HepG2 (cell line): ENCODE measurements around the gene NCBP2. TPM values are rescaled to one million over a fixed set of nuclear protein-coding genes. Genes with fewer than 3 reads are reported as not detected.

Source experiments
- CEBPB ChIP-seq: IDR thresholded peaks from 2 replicates; pipeline ENCODE4 v1.6.1; 2011; ENCODE audit warnings: low read depth, low read length, improper control_type of control experiment, borderline replicate concordance
- CHD4 ChIP-seq: fragments of 200-600 bp; sonication (generic); IDR thresholded peaks from 2 replicates; pipeline ENCODE4 v1.7.0; 2017; ENCODE audit warnings: mild to moderate bottlenecking, low read length, borderline replicate concordance
- HMGA1 ChIP-seq: sonication (generic); formaldehyde crosslinking; conservative IDR thresholded peaks from 2 replicates; pipeline ENCODE4 v1.4.0; 2020; ENCODE audit warnings: missing genetic modification reagents
- MIER2 ChIP-seq: IDR thresholded peaks from 2 replicates; pipeline ENCODE4 v1.6.1; 2016; ENCODE audit warnings: missing biosample characterization, missing genetic modification reagents
- MYC ChIP-seq: sonication (generic); formaldehyde crosslinking; IDR thresholded peaks from 2 replicates; pipeline ENCODE4 v1.9.0; 2021; ENCODE audit warnings: missing genetic modification reagents, borderline replicate concordance
- TBX2 ChIP-seq: sonication (generic); formaldehyde crosslinking; IDR thresholded peaks from 2 replicates; pipeline ENCODE4 v1.5.0; 2020; ENCODE audit warnings: missing genetic modification reagents, mild to moderate bottlenecking, borderline replicate concordance
- XBP1 ChIP-seq: sonication (generic); formaldehyde crosslinking; IDR thresholded peaks from 2 replicates; pipeline ENCODE4 v1.5.0; 2020; ENCODE audit warnings: missing genetic modification reagents
- ZBTB4 ChIP-seq: sonication (generic); formaldehyde crosslinking; IDR thresholded peaks from 2 replicates; pipeline ENCODE4 v1.4.0; 2020; ENCODE audit warnings: missing genetic modification reagents, mild to moderate bottlenecking, borderline replicate concordance
- ZNF275 ChIP-seq: sonication (generic); formaldehyde crosslinking; IDR thresholded peaks from 2 replicates; pipeline ENCODE4 v1.8.0; 2022; ENCODE audit warnings: missing genetic modification reagents, mild to moderate bottlenecking, inconsistent platforms, borderline replicate concordance
- ZNF431 ChIP-seq: sonication (generic); formaldehyde crosslinking; IDR thresholded peaks from 2 replicates; pipeline ENCODE4 v1.9.0; 2022; ENCODE audit warnings: missing genetic modification reagents, low read depth, mild to moderate bottlenecking, borderline replicate concordance
- ZNF484 ChIP-seq: sonication (generic); formaldehyde crosslinking; IDR thresholded peaks from 2 replicates; pipeline ENCODE4 v1.5.1; 2020; ENCODE audit warnings: mild to moderate bottlenecking, low read depth, missing genetic modification reagents, borderline replicate concordance
- ZNF552 ChIP-seq: sonication (generic); formaldehyde crosslinking; IDR thresholded peaks from 2 replicates; pipeline ENCODE4 v1.9.0; 2022; ENCODE audit warnings: missing genetic modification reagents, mild to moderate bottlenecking, borderline replicate concordance
- ZNF563 ChIP-seq: sonication (generic); formaldehyde crosslinking; IDR thresholded peaks from 2 replicates; pipeline ENCODE4 v1.8.0; 2022; ENCODE audit warnings: mild to moderate bottlenecking, moderate library complexity, missing genetic modification reagents
- ZNF614 ChIP-seq: IDR thresholded peaks from 2 replicates; pipeline ENCODE4 v1.6.1; 2018; ENCODE audit warnings: missing biosample characterization, missing genetic modification reagents, inconsistent platforms, borderline replicate concordance
- ZNF839 ChIP-seq: sonication (generic); formaldehyde crosslinking; IDR thresholded peaks from 2 replicates; pipeline ENCODE4 v1.4.0; 2020; ENCODE audit warnings: missing genetic modification reagents, mild to moderate bottlenecking, borderline replicate concordance
- polyA plus RNA-seq, 8 experiments: library from polyadenylated mRNA; depleted of rRNA in 3 of 8; stranded (reverse) in 7 of 8; unstranded in 1 of 8; fragments of >200 nt; fragmentation: Illumina TruSeq in 4 of 8; extraction: Trizol in 4 of 8; gene quantifications; 2 replicates each; pipeline versions ENCODE4 v1.2.1 to v1.2.3, GENCODE V29; 2011 to 2016; ENCODE audit warnings: low read depth in 4 of 8, missing spikeins in 1 of 8, mixed read lengths in 1 of 8; ENCODE audit not compliant: insufficient read depth in 1 of 8
- total RNA-seq, 5 experiments: library from RNA; depleted of rRNA; stranded (reverse); fragments of >200 nt; fragmentation: Illumina TruSeq; extraction: Trizol; gene quantifications; 2 replicates each; pipeline ENCODE4 v1.2.3, GENCODE V29; 2016; ENCODE audit warnings: low read depth in 1 of 5
- TF ChIP-seq, protein P1 (sequence below): sonication (generic); formaldehyde crosslinking; conservative IDR thresholded peaks from 2 replicates; pipeline ENCODE4 v1.4.0; 2020; ENCODE audit warnings: mild to moderate bottlenecking, missing genetic modification reagents, moderate library complexity

Gene NCBP2
- total and polyA plus RNA-seq, 2 of the 13 experiments (the other 11 are each of a cell fraction or from before 2014, with no cell fraction given) = 58.7 to 95.5 TPM

DNA sequence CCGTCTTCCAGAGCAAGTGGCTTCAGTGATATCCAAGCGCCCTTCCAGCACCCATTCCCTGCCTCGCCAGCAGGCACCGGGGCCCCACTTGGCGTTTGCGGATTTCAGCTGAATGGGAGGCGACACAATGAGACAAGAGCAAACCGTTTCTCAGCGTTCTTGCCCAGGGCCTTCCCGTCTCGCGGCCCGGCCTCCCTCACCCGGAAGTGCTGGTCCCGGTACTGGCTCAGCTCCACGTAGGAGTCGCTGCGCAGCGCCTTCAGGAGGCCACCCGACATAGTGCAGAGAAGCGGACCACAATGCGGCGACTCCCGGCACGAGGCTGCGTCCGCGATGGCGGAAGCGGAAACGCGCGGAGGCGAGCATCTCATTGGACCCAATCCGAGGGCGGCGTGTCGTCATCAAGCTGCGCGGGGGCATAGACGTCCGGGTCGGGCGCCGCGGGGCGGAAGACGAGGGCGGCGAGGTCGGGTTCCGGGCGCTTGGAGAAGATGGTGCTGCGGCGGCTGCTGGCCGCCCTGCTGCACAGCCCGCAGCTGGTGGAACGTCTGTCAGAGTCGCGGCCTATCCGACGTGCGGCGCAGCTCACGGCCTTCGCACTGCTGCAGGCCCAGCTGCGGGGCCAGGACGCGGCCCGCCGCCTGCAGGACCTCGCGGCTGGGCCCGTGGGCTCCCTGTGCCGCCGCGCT is at the start of gene NCBP2 (continued):
- TF ChIP-seq TBX2 (CRISPR knock-in tag) (peak; percentile 81), ZNF275 (CRISPR knock-in tag) (0 out of 2 replicates have a peak, but pooled peaks have one; percentile 62), ZNF431 (peak; percentile 64; the same call in 1 of the 2 replicates), ZNF552 (CRISPR knock-in tag) (0 out of 2 replicates have a peak, but pooled peaks have one; percentile 21), HMGA1 (CRISPR knock-in tag) (no peak), ZNF839 (CRISPR knock-in tag) (peak; percentile 44; the same call in 1 of the 2 replicates), MIER2 (CRISPR knock-in tag) (peak; percentile 76; the same call in 1 of the 2 replicates), ZNF563 (CRISPR knock-in tag) (peak; percentile 83), XBP1 (CRISPR knock-in tag) (no peak), ZNF484 (CRISPR knock-in tag) (no peak), CHD4 (no peak), CEBPB (peak; percentile 34; the same call in 1 of the 2 replicates), ZBTB4 (peak; percentile 92), ZNF614 (peak; percentile 84; the same call in 1 of the 2 replicates), MYC (CRISPR knock-in tag) (peak; percentile 100)
- TF ChIP-seq, protein P1, sequence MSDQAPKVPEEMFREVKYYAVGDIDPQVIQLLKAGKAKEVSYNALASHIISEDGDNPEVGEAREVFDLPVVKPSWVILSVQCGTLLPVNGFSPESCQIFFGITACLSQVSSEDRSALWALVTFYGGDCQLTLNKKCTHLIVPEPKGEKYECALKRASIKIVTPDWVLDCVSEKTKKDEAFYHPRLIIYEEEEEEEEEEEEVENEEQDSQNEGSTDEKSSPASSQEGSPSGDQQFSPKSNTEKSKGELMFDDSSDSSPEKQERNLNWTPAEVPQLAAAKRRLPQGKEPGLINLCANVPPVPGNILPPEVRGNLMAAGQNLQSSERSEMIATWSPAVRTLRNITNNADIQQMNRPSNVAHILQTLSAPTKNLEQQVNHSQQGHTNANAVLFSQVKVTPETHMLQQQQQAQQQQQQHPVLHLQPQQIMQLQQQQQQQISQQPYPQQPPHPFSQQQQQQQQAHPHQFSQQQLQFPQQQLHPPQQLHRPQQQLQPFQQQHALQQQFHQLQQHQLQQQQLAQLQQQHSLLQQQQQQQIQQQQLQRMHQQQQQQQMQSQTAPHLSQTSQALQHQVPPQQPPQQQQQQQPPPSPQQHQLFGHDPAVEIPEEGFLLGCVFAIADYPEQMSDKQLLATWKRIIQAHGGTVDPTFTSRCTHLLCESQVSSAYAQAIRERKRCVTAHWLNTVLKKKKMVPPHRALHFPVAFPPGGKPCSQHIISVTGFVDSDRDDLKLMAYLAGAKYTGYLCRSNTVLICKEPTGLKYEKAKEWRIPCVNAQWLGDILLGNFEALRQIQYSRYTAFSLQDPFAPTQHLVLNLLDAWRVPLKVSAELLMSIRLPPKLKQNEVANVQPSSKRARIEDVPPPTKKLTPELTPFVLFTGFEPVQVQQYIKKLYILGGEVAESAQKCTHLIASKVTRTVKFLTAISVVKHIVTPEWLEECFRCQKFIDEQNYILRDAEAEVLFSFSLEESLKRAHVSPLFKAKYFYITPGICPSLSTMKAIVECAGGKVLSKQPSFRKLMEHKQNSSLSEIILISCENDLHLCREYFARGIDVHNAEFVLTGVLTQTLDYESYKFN = peak; percentile 57
